ENCODE data around the gene TMEM95.

GRCh38 chr17:7330638-7331015, 24.3 kb upstream of the TMEM95 start:
- no peak for TF ChIP-seq CTCF (IDR thresholded peaks at IDR 0.05)
- TF ChIP-seq POLR2A (IDR thresholded peaks at IDR 0.05), result no peak
